Neural cell (in vitro differentiated cells): ENCODE measurements around the gene JAG2. TPM values are rescaled to one million over a fixed set of nuclear protein-coding genes. Genes with fewer than 3 reads are reported as not detected.

Experiments
- H2AFZ ChIP-seq: fragments of 200-600, 300-800 bp; sonication (generic), shearing (Covaris generic); 2 replicates; pipeline ENCODE4 v1.6.0; 2014; ENCODE audit warnings: low read depth, mild to moderate bottlenecking, antibody characterized with exemption, low read length, moderate library complexity
- H3F3A ChIP-seq: fragments of 200-600 bp; shearing (Covaris generic); 2 replicates; pipeline ENCODE4 v1.6.1; 2016; ENCODE audit warnings: mild to moderate bottlenecking, moderate library complexity, mixed read lengths, antibody characterized with exemption, low read length; ENCODE audit not compliant: insufficient read depth, poor library complexity, severe bottlenecking
- H3K27ac ChIP-seq: fragments of 200-600, 300-800 bp; sonication (generic), shearing (Covaris generic); 2 replicates; pipeline ENCODE4 v1.5.1; 2014; ENCODE audit warnings: mild to moderate bottlenecking, low read length, moderate library complexity
- H3K27me3 ChIP-seq: fragments of 300-800, 200-600 bp; sonication (generic), shearing (Covaris generic); 2 replicates; pipeline ENCODE4 v1.6.0; 2014; ENCODE audit warnings: mild to moderate bottlenecking, low read depth, low read length, moderate library complexity; ENCODE audit not compliant: insufficient read depth
- H3K36me3 ChIP-seq: fragments of 300-800, 200-600 bp; sonication (generic), shearing (Covaris generic); 2 replicates; pipeline ENCODE4 v1.5.1; 2014; ENCODE audit warnings: mild to moderate bottlenecking, antibody characterized with exemption, low read length, moderate library complexity; ENCODE audit not compliant: insufficient read depth
- H3K4me2 ChIP-seq: fragments of 300-800, 200-600 bp; sonication (generic), shearing (Covaris generic); 2 replicates; pipeline ENCODE4 v1.6.0; 2014; ENCODE audit warnings: mild to moderate bottlenecking, low read length
- H3K4me3 ChIP-seq: fragments of 300-800, 200-600 bp; sonication (generic), shearing (Covaris generic); 2 replicates; pipeline ENCODE4 v1.5.1; 2014; ENCODE audit warnings: mild to moderate bottlenecking, low read length, moderate library complexity
- H3K79me2 ChIP-seq: fragments of 200-600 bp; shearing (Covaris generic); replicated peaks from 2 replicates; pipeline ENCODE4 v1.6.0; 2014; ENCODE audit warnings: mild to moderate bottlenecking, low read length, moderate library complexity; ENCODE audit not compliant: insufficient read depth
- H3K9ac ChIP-seq: fragments of 300-800, 200-600 bp; sonication (generic), shearing (Covaris generic); 2 replicates; pipeline ENCODE4 v1.6.1; 2016; ENCODE audit warnings: mild to moderate bottlenecking, low read length, mixed read lengths
- H3K9me2 ChIP-seq: fragments of 200-600 bp; shearing (Covaris generic); 2 replicates; pipeline ENCODE4 v1.6.1; 2016; ENCODE audit warnings: mild to moderate bottlenecking, low read length, mixed read lengths; ENCODE audit not compliant: insufficient read depth
- H3K9me3 ChIP-seq: fragments of 200-600, 300-800 bp; sonication (generic), shearing (Covaris generic); 2 replicates; pipeline ENCODE4 v1.6.1; 2016; ENCODE audit warnings: mild to moderate bottlenecking, mixed run types, low read length, moderate library complexity, mixed read lengths
- H4K20me1 ChIP-seq: fragments of 200-600 bp; shearing (Covaris generic); 2 replicates; pipeline ENCODE4 v1.6.1; 2016; ENCODE audit warnings: mild to moderate bottlenecking, mixed run types; ENCODE audit not compliant: insufficient read depth
- EP300 ChIP-seq: fragments of 450-650 bp; conservative IDR thresholded peaks from 2 replicates; pipeline ENCODE4 v1.6.1; 2014; ENCODE audit warnings: antibody characterized with exemption, mild to moderate bottlenecking, moderate library complexity; ENCODE audit not compliant: poor library complexity, severe bottlenecking
- EZH2 ChIP-seq: fragments of 200-600, 300-800 bp; shearing (Covaris generic), sonication (generic); IDR thresholded peaks from 2 replicates; pipeline ENCODE4 v1.6.1; 2014; ENCODE audit warnings: antibody characterized with exemption, low read length, borderline replicate concordance, mild to moderate bottlenecking; ENCODE audit not compliant: insufficient read depth, poor library complexity, severe bottlenecking
- MXI1 ChIP-seq: fragments of 450-650 bp; conservative IDR thresholded peaks from 2 replicates; pipeline ENCODE4 v1.6.1; 2014; ENCODE audit warnings: antibody characterized with exemption, mild to moderate bottlenecking; ENCODE audit not compliant: poor library complexity, severe bottlenecking
- POLR2AphosphoS5 ChIP-seq: IDR thresholded peaks from 2 replicates; pipeline ENCODE4 v1.6.1; 2012
- RAD21 ChIP-seq: fragments of 450-650 bp; conservative IDR thresholded peaks from 2 replicates; pipeline ENCODE4 v1.6.1; 2014; ENCODE audit warnings: antibody characterized with exemption, mild to moderate bottlenecking, moderate library complexity
- SMC3 ChIP-seq: fragments of 450-650 bp; conservative IDR thresholded peaks from 2 replicates; pipeline ENCODE4 v1.6.1; 2014; ENCODE audit warnings: antibody characterized with exemption, mild to moderate bottlenecking, moderate library complexity; ENCODE audit not compliant: poor library complexity
- TAF1 ChIP-seq: IDR thresholded peaks from 2 replicates; pipeline ENCODE4 v1.6.1; 2012; ENCODE audit warnings: low read depth
- polyA plus RNA-seq: library from polyadenylated mRNA; depleted of rRNA; stranded (reverse); fragments of >200 nt; gene quantifications from 2 replicates; pipeline ENCODE4 v1.2.3, GENCODE V29; 2014
- TF ChIP-seq, protein P1 (sequence below): IDR thresholded peaks from 2 replicates; pipeline ENCODE4 v1.6.1; 2012; ENCODE audit warnings: borderline replicate concordance
- TF ChIP-seq, protein P2 (sequence below): fragments of 450-650 bp; IDR thresholded peaks from 2 replicates; pipeline ENCODE4 v1.5.1; 2014; ENCODE audit warnings: antibody characterized with exemption, mild to moderate bottlenecking, moderate library complexity; ENCODE audit not compliant: poor library complexity, severe bottlenecking

JAG2 gene
- polyA plus RNA-seq, 1 donor from 2014 or later: 20.3 TPM

DNA sequence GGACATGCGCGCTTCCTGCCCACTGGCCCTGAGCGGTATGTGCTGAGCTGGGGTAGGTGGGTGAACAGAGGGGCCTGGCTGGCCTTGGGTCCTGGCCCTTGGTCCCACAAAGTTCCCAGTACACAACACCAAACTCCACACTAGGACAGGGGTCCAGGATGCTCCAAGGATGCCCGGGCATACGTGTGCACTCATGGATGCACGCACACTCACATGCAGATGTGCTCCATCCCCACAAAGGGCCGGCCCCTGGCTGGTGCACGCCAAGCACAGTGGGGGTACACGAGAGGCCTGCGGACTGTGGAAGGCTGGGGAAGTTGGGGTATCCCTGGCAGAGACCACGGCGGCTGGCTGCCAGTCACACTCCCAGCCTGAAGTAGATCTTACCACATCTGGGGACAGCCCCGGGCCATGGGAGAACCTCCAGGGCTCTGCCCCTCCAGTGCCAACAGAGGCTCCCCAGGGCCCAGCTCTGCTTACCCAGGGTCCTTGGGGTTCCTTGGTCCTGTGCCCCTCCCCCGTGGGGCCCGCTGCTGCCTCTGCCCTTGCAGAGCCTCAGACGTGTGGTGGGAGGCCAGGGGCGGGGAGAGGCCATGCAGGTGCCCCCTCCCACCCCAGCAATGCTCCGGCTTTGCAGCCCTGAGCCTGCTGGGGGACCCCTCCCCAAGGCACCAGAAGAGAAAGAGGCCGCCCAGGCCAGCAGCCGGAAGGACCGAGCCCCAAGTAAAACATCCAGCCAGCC, 36.5 kb upstream of the JAG2 start:
- Histone ChIP-seq H3K9ac (no peak overlapping the region), H3F3A (no peaks in the 10 kb centered on the region), H3K79me2 (no peaks in the 10 kb centered on the region), H3K27me3 (no peaks in the 10 kb centered on the region), H4K20me1 (no peaks in the 10 kb centered on the region), H3K4me3 (no peak overlapping the region), H3K27ac (no peak overlapping the region), H3K9me3 (no peaks in the 10 kb centered on the region), H3K9me2 (no peaks in the 10 kb centered on the region), H3K36me3 (no peaks in the 10 kb centered on the region), H3K4me2 (no peak overlapping the region), H2AFZ (no peak overlapping the region)
- TF ChIP-seq TAF1 (no peak), EP300 (no peak), RAD21 (no peak), POLR2AphosphoS5 (no peak), MXI1 (no peak), EZH2 (no peak), SMC3 (no peak)
- TF ChIP-seq, protein P1, sequence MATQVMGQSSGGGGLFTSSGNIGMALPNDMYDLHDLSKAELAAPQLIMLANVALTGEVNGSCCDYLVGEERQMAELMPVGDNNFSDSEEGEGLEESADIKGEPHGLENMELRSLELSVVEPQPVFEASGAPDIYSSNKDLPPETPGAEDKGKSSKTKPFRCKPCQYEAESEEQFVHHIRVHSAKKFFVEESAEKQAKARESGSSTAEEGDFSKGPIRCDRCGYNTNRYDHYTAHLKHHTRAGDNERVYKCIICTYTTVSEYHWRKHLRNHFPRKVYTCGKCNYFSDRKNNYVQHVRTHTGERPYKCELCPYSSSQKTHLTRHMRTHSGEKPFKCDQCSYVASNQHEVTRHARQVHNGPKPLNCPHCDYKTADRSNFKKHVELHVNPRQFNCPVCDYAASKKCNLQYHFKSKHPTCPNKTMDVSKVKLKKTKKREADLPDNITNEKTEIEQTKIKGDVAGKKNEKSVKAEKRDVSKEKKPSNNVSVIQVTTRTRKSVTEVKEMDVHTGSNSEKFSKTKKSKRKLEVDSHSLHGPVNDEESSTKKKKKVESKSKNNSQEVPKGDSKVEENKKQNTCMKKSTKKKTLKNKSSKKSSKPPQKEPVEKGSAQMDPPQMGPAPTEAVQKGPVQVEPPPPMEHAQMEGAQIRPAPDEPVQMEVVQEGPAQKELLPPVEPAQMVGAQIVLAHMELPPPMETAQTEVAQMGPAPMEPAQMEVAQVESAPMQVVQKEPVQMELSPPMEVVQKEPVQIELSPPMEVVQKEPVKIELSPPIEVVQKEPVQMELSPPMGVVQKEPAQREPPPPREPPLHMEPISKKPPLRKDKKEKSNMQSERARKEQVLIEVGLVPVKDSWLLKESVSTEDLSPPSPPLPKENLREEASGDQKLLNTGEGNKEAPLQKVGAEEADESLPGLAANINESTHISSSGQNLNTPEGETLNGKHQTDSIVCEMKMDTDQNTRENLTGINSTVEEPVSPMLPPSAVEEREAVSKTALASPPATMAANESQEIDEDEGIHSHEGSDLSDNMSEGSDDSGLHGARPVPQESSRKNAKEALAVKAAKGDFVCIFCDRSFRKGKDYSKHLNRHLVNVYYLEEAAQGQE: no peak
- TF ChIP-seq, protein P2, sequence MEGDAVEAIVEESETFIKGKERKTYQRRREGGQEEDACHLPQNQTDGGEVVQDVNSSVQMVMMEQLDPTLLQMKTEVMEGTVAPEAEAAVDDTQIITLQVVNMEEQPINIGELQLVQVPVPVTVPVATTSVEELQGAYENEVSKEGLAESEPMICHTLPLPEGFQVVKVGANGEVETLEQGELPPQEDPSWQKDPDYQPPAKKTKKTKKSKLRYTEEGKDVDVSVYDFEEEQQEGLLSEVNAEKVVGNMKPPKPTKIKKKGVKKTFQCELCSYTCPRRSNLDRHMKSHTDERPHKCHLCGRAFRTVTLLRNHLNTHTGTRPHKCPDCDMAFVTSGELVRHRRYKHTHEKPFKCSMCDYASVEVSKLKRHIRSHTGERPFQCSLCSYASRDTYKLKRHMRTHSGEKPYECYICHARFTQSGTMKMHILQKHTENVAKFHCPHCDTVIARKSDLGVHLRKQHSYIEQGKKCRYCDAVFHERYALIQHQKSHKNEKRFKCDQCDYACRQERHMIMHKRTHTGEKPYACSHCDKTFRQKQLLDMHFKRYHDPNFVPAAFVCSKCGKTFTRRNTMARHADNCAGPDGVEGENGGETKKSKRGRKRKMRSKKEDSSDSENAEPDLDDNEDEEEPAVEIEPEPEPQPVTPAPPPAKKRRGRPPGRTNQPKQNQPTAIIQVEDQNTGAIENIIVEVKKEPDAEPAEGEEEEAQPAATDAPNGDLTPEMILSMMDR: no peak

DNA sequence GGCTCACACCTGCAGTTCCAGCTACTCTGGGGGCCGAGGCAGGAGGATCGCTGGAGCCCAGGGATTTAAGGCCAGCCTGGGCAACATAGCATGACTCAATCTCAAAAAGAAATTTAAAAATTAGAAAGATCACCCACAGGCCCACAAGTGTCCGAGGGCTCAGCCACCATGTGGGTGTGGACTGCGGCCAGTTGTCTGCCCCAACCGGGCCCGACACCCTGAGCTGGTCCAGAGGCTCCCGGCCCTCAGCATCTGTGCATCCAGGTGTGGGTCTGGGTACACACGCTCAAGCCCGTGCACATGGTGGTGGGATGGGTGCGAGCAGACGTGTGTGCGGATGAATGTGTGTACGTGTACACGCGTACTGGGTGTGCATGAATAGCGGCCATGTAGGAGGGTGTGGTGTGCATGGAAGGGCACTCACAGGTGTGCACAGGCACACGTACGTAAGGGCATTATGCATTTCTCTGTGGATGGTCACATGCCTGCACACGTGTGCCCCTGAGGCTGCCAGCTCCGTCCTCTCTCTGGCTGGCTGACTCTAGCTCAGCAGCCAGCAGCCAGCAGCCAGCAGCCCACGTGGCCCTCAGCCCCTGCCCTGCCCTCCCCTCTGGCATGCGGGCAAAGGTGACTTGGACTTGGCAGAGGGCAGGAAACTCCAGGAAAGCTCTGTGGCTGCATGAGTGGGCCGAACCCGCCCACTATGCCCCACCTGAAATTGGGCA, 35.8 kb upstream of the JAG2 start:
- Histone ChIP-seq H4K20me1 (no peaks in the 10 kb centered on the region), H3K9me2 (no peaks in the 10 kb centered on the region), H3K4me2 (no peak overlapping the region), H3K79me2 (no peaks in the 10 kb centered on the region), H2AFZ (no peak overlapping the region), H3K9me3 (no peaks in the 10 kb centered on the region), H3K27ac (no peak overlapping the region), H3K9ac (no peak overlapping the region), H3K4me3 (no peak overlapping the region), H3K27me3 (no peaks in the 10 kb centered on the region), H3K36me3 (no peaks in the 10 kb centered on the region), H3F3A (no peaks in the 10 kb centered on the region)
- TF ChIP-seq MXI1: no peak
- no peak for TF ChIP-seq EZH2
- no peak for TF ChIP-seq TAF1
- TF ChIP-seq EP300: no peak
- TF ChIP-seq, protein P2: no peak
- no peak for TF ChIP-seq SMC3
- TF ChIP-seq, protein P1: no peak
- no peak for TF ChIP-seq POLR2AphosphoS5
- no peak for TF ChIP-seq RAD21
